Measurements from ENCODE around the gene IL17C. TPM values are rescaled to one million over a fixed set of nuclear protein-coding genes. Genes with fewer than 3 reads are reported as not detected.

The IL17C gene
- total and polyA plus RNA-seq, 2 of the 8 experiments (the other 6 are each of a cell fraction or from before 2014, with no cell fraction given): 1.1 to 1.9 TPM

GRCh38 chr16:88649924-88650748 lies 11.8 kb downstream of the IL17C start (continued):
- TF ChIP-seq RNF2 (IDR thresholded peaks at IDR 0.05; ENCODE audit: borderline replicate concordance, low read depth, low read length, missing control alignments, poor library complexity, severe bottlenecking) (no peak), BACH1 (IDR thresholded peaks at IDR 0.05; ENCODE audit: low read length) (no peak), POU5F1 (IDR thresholded peaks at IDR 0.05; ENCODE audit: low read depth, low read length) (no peak), KDM4A (IDR thresholded peaks at IDR 0.05; ENCODE audit: low read depth, low read length, severe bottlenecking) (peak; percentile 65), NANOG (IDR thresholded peaks at IDR 0.05; ENCODE audit: insufficient read depth, low read depth, low read length, poor library complexity, severe bottlenecking) (no peak), HDAC2 (IDR thresholded peaks at IDR 0.05; ENCODE audit: borderline replicate concordance in 1 of 2, low read depth in 2 of 2, low read length in 2 of 2) (0 out of 4 replicates have a peak, but pooled peaks of 1 of the 2 experiments have one; percentile 4), CHD2 (IDR thresholded peaks at IDR 0.05; ENCODE audit: low read length) (no peak)

Measured in H1 (cell line).